Activated CD8-positive, alpha-beta T cell treated with anti-CD3 and anti-CD28 coated beads for 36 hours (primary cell): Measurements from ENCODE around the gene RNF130. TPM values are rescaled to one million over a fixed set of nuclear protein-coding genes. Genes with fewer than 3 reads are reported as not detected.

ENCODE experiments used
- ATAC-seq: fragments of 200-7000 bp; cut with Tn5 transposase; one replicate; pipeline ENCODE4 v1.10.0; 2021; ENCODE audit warnings: mild to moderate bottlenecking, moderate library complexity
- CTCF ChIA-PET: fragments of 350-600 bp; sonication (Branson Sonifier 250); formaldehyde crosslinking; loops from one replicate; lab custom pipeline; 2021; ENCODE audit warnings: antibody characterized with exemption; lab: Charles Lee
- POLR2A ChIA-PET: fragments of 350-600 bp; sonication (Branson Sonifier 250); formaldehyde crosslinking; loops from one replicate; lab custom pipeline; 2021; ENCODE audit warnings: antibody characterized with exemption; lab: Charles Lee
- DNase-seq: peaks from one replicate; pipeline ENCODE4 v3.0.0-alpha.2; 2020
- H3K27ac Mint-ChIP-seq: one replicate; pipeline ENCODE4 v1.8.0; 2021; ENCODE audit warnings: mild to moderate bottlenecking, mixed read lengths
- H3K27me3 Mint-ChIP-seq: one replicate; pipeline ENCODE4 v1.8.0; 2021; ENCODE audit warnings: mixed read lengths
- H3K36me3 Mint-ChIP-seq: one replicate; pipeline ENCODE4 v1.8.0; 2021; ENCODE audit warnings: low read depth, mixed read lengths
- H3K4me1 Mint-ChIP-seq: one replicate; pipeline ENCODE4 v1.8.0; 2021; ENCODE audit warnings: low read depth, mixed read lengths
- H3K4me3 Mint-ChIP-seq: one replicate; pipeline ENCODE4 v1.8.0; 2021; ENCODE audit warnings: mild to moderate bottlenecking, moderate library complexity, mixed read lengths
- H3K9me3 Mint-ChIP-seq: one replicate; pipeline ENCODE4 v1.8.0; 2021; ENCODE audit warnings: mixed read lengths
- CTCF ChIP-seq: fragments of 200-600 bp; IDR thresholded peaks from one replicate; pipeline ENCODE4 v1.8.0; 2022; ENCODE audit warnings: antibody characterized with exemption, mild to moderate bottlenecking
- intact Hi-C: fragments of 100-400 bp; cut with micrococcal nuclease; formaldehyde crosslinking; loops from one replicate; pipeline ENCODE4 v1.10.0; 2022
- total RNA-seq, 2 experiments: library from RNA; stranded (reverse); gene quantifications; one replicate each; pipeline ENCODE4 v1.2.3, GENCODE V29; 2021

Gene RNF130
- total RNA-seq, 2 experiments from 2014 or later: 10.1 to 10.6 TPM

- ChIA-PET POLR2A (no interaction called here), CTCF (no interaction called here)
- Mint-ChIP-seq H3K36me3 (peaks cover 3% of the 10 kb centered on the region), H3K27ac (no peak overlapping the region), H3K9me3 (peaks cover 17% of the 10 kb centered on the region), H3K4me1 (no peaks in the 10 kb centered on the region), H3K4me3 (no peak overlapping the region), H3K27me3 (peaks cover 6% of the 10 kb centered on the region)
- DNase-seq (no peak), ATAC-seq (no peak)
- intact Hi-C loops: no loop called here
- no peak for TF ChIP-seq CTCF
Observed at GRCh38 chr5:180109920-180110319, 38.4 kb upstream of the RNF130 start.

- TF ChIP-seq CTCF: no peak
- CTCF ChIA-PET: no interaction called here
- ATAC-seq (no peak), DNase-seq (no peak)
- peaks cover 17% of the 10 kb centered on the region for H3K9me3 Mint-ChIP-seq
- H3K27ac Mint-ChIP-seq: no peak overlapping the region
- H3K4me1 Mint-ChIP-seq: no peaks in the 10 kb centered on the region
- H3K27me3 Mint-ChIP-seq: peaks cover 6% of the 10 kb centered on the region
- POLR2A ChIA-PET: no interaction called here
- peaks cover 3% of the 10 kb centered on the region for H3K36me3 Mint-ChIP-seq
- intact Hi-C loops: no loop called here
- H3K4me3 Mint-ChIP-seq: no peak overlapping the region
Observed at GRCh38 chr5:180107005-180107404, 35.4 kb upstream of the RNF130 start.

GRCh38 chr5:180105827-180106312 is 34.3 kb upstream of the RNF130 start:
- intact Hi-C loops: no loop called here
- no peak for TF ChIP-seq CTCF
- ChIA-PET POLR2A (no interaction called here), CTCF (no interaction called here)
- no peak overlapping the region for H3K4me3 Mint-ChIP-seq
- H3K4me1 Mint-ChIP-seq: no peaks in the 10 kb centered on the region
- ATAC-seq (no peak), DNase-seq (no peak)
- H3K27ac Mint-ChIP-seq: no peak overlapping the region
- H3K9me3 Mint-ChIP-seq: peaks cover 17% of the 10 kb centered on the region
- peaks cover 3% of the 10 kb centered on the region for H3K36me3 Mint-ChIP-seq
- peaks cover 6% of the 10 kb centered on the region for H3K27me3 Mint-ChIP-seq

GRCh38 chr5:180104168-180104530 is 32.6 kb upstream of the RNF130 start:
- ATAC-seq (no peak), DNase-seq (no peak)
- intact Hi-C loops: no loop called here
- Mint-ChIP-seq H3K4me3 (no peak overlapping the region), H3K27me3 (peaks cover 4% of the 10 kb centered on the region), H3K4me1 (no peaks in the 10 kb centered on the region), H3K9me3 (peaks cover 17% of the 10 kb centered on the region), H3K36me3 (peaks cover 3% of the 10 kb centered on the region), H3K27ac (no peak overlapping the region)
- ChIA-PET POLR2A (no interaction called here), CTCF (no interaction called here)
- no peak for TF ChIP-seq CTCF

- Mint-ChIP-seq H3K27ac (no peak overlapping the region), H3K4me3 (no peak overlapping the region), H3K4me1 (no peaks in the 10 kb centered on the region), H3K27me3 (peaks cover 4% of the 10 kb centered on the region), H3K9me3 (peaks cover 17% of the 10 kb centered on the region), H3K36me3 (peaks cover 3% of the 10 kb centered on the region)
- intact Hi-C loops: no loop called here
- DNase-seq (no peak), ATAC-seq (no peak)
- ChIA-PET CTCF (no interaction called here), POLR2A (no interaction called here)
- TF ChIP-seq CTCF: no peak
Observed at GRCh38 chr5:180103487-180104167, 32.1 kb upstream of the RNF130 start.
